Muscle layer of duodenum (tissue), 2 donors: ENCODE results near the gene NSD1.
"Not testable (repeated sequence)": the region's sequence is repeated elsewhere in the genome, so short reads cannot be mapped to it uniquely, and the experiment has no call there.

Experiments used
- H3K27ac ChIP-seq: one replicate; pipeline ENCODE4 v1.7.0; 2013; ENCODE audit warnings: mild to moderate bottlenecking, low read length
- H3K27me3 ChIP-seq: one replicate; pipeline ENCODE4 v1.7.0; 2013; ENCODE audit warnings: low read depth, mild to moderate bottlenecking, control low read depth, low read length
- H3K36me3 ChIP-seq, 2 donors: one replicate each; pipeline ENCODE4 v1.7.0; 2013; ENCODE audit warnings: low read length in 2 of 2, control low read depth in 1 of 2, mild to moderate bottlenecking in 1 of 2; ENCODE audit not compliant: insufficient read depth in 2 of 2, control insufficient read depth in 1 of 2
- H3K4me1 ChIP-seq, 2 donors: one replicate each; pipeline ENCODE4 v1.7.0; 2013; ENCODE audit warnings: low read length in 2 of 2, mild to moderate bottlenecking in 2 of 2, control low read depth in 1 of 2, moderate library complexity in 1 of 2; ENCODE audit not compliant: insufficient read depth in 2 of 2, control insufficient read depth in 1 of 2
- H3K4me3 ChIP-seq, 2 donors: one replicate each; pipeline ENCODE4 v1.7.0; 2013; ENCODE audit warnings: low read length in 2 of 2, low read depth in 1 of 2, mild to moderate bottlenecking in 1 of 2
- H3K9me3 ChIP-seq, 2 donors: one replicate each; pipeline ENCODE4 v1.7.0; 2013; ENCODE audit warnings: low read length in 2 of 2, control low read depth in 1 of 2, mild to moderate bottlenecking in 1 of 2; ENCODE audit not compliant: control insufficient read depth in 1 of 2
- donor health status: healthy.

Gene NSD1

GRCh38 chr5:177297922-177298321, 164.3 kb downstream of the NSD1 start:
- no peaks in the 10 kb centered on the region for H3K9me3 ChIP-seq
- no peak overlapping the region for H3K4me3 ChIP-seq
- no peak overlapping the region for H3K27ac ChIP-seq
- H3K27me3 ChIP-seq: no peaks in the 10 kb centered on the region
- H3K36me3 ChIP-seq: peaks cover 45 to 47% of the 10 kb centered on the region in 2 donors
- peaks cover 29 to 35% of the 10 kb centered on the region in 2 donors for H3K4me1 ChIP-seq

- Histone ChIP-seq H3K4me1 (peaks cover 34 to 42% of the 10 kb centered on the region in 2 donors), H3K27ac (peak overlapping the region; percentile 16), H3K4me3 (no peak overlapping the region), H3K9me3 (no peaks in the 10 kb centered on the region), H3K27me3 (no peaks in the 10 kb centered on the region), H3K36me3 (peaks cover 28 to 33% of the 10 kb centered on the region in 2 donors)
These were observed 166.1 kb downstream of the NSD1 start for GRCh38 chr5:177299697-177300096.

- no peaks in the 10 kb centered on the region for H3K9me3 ChIP-seq
- H3K27me3 ChIP-seq: no peaks in the 10 kb centered on the region
- H3K27ac ChIP-seq: peak overlapping the region; percentile 82
- H3K4me3 ChIP-seq: peak overlapping the region in 1 of 2 donors; percentile 35
- peaks cover 34 to 48% of the 10 kb centered on the region in 2 donors for H3K4me1 ChIP-seq
- peaks cover 26 to 27% of the 10 kb centered on the region in 2 donors for H3K36me3 ChIP-seq
These were observed 166.8 kb downstream of the NSD1 start for GRCh38 chr5:177300236-177300880.

GRCh38 chr5:177300951-177301350, 167.4 kb downstream of the NSD1 start:
- Histone ChIP-seq H3K27me3 (no peaks in the 10 kb centered on the region), H3K9me3 (no peaks in the 10 kb centered on the region), H3K36me3 (peaks cover 26 to 27% of the 10 kb centered on the region in 2 donors), H3K4me1 (peaks cover 30 to 52% of the 10 kb centered on the region in 2 donors), H3K4me3 (no peak overlapping the region), H3K27ac (peak overlapping the region; percentile 82)

- Histone ChIP-seq H3K27ac (no peak overlapping the region), H3K4me1 (peaks cover 30 to 52% of the 10 kb centered on the region in 2 donors), H3K27me3 (no peaks in the 10 kb centered on the region), H3K4me3 (peak overlapping the region in 1 of 2 donors; percentile 73), H3K36me3 (peaks cover 25 to 27% of the 10 kb centered on the region in 2 donors), H3K9me3 (no peaks in the 10 kb centered on the region)
These were observed 168.1 kb downstream of the NSD1 start for GRCh38 chr5:177301503-177302165.

GRCh38 chr5:177302354-177303110, 169.0 kb downstream of the NSD1 start:
- Histone ChIP-seq H3K36me3 (peaks cover 28 to 32% of the 10 kb centered on the region in 2 donors), H3K9me3 (no peaks in the 10 kb centered on the region), H3K4me1 (peaks cover 30 to 52% of the 10 kb centered on the region in 2 donors), H3K27ac (no peak overlapping the region), H3K4me3 (peak overlapping the region; percentile 71 to 73), H3K27me3 (no peaks in the 10 kb centered on the region)

GRCh38 chr5:177303121-177303924, 169.8 kb downstream of the NSD1 start, which contains the start of the genes PRELID1 and RAB24:
TSS of gene PRELID1 (plus strand) at chr5:177303799. CDS start at chr5:177303986, 187 bp downstream.
TSS of gene RAB24 (minus strand) at chr5:177303719. CDS start at chr5:177303288, 431 bp downstream.
- H3K27ac ChIP-seq: peak within 1 kb of the TSS; percentile 82
- peak within 1 kb of the TSS; percentile 73 to 92 for H3K4me3 ChIP-seq
- peaks cover 30 to 52% of the 10 kb centered on the region in 2 donors for H3K4me1 ChIP-seq
- no peaks in the 10 kb centered on the region for H3K9me3 ChIP-seq
- H3K27me3 ChIP-seq: no peaks in the 10 kb centered on the region
- H3K36me3 ChIP-seq: peaks cover 22 to 32% of the 10 kb centered on the region in 2 donors

- peak overlapping the region; percentile 82 for H3K27ac ChIP-seq
- H3K4me1 ChIP-seq: peaks cover 30 to 52% of the 10 kb centered on the region in 2 donors
- peaks cover 20 to 32% of the 10 kb centered on the region in 2 donors for H3K36me3 ChIP-seq
- H3K4me3 ChIP-seq: peak overlapping the region; percentile 73 to 92
- no peaks in the 10 kb centered on the region for H3K27me3 ChIP-seq
- no peaks in the 10 kb centered on the region for H3K9me3 ChIP-seq
These were observed 170.4 kb downstream of the NSD1 start for GRCh38 chr5:177303925-177304391.

- no peaks in the 10 kb centered on the region for H3K27me3 ChIP-seq
- H3K27ac ChIP-seq: peak overlapping the region; percentile 82
- H3K36me3 ChIP-seq: peaks cover 20 to 32% of the 10 kb centered on the region in 2 donors
- H3K9me3 ChIP-seq: no peaks in the 10 kb centered on the region
- H3K4me3 ChIP-seq: peak overlapping the region; percentile 73 to 92
- H3K4me1 ChIP-seq: peaks cover 30 to 47% of the 10 kb centered on the region in 2 donors
These were observed 171.0 kb downstream of the NSD1 start for GRCh38 chr5:177304392-177305119.

GRCh38 chr5:177306103-177306640, 172.6 kb downstream of the NSD1 start:
- not testable (repeated sequence) for H3K4me3 ChIP-seq, H3K27ac ChIP-seq, H3K9me3 ChIP-seq, H3K27me3 ChIP-seq
- Histone ChIP-seq H3K4me1 (peaks cover 18 to 39% of the 10 kb centered on the region in 2 donors), H3K36me3 (peaks cover 20 to 32% of the 10 kb centered on the region in 2 donors)
